Ectodermal cell (in vitro differentiated cells): ENCODE measurements around the gene MLLT10.

Experiments
- H3K27ac ChIP-seq: 2 replicates; pipeline ENCODE4 v1.7.0; 2013; ENCODE audit warnings: mild to moderate bottlenecking, low read depth, low read length; ENCODE audit not compliant: insufficient read depth, poor library complexity, severe bottlenecking
- H3K27me3 ChIP-seq: 2 replicates; pipeline ENCODE4 v1.7.0; 2013; ENCODE audit warnings: mild to moderate bottlenecking, low read length; ENCODE audit not compliant: insufficient read depth, control insufficient read depth, poor library complexity, severe bottlenecking
- H3K36me3 ChIP-seq: one replicate; pipeline ENCODE4 v1.7.0; 2013; ENCODE audit warnings: low read length; ENCODE audit not compliant: control insufficient read depth, insufficient read depth
- H3K4me1 ChIP-seq: one replicate; pipeline ENCODE4 v1.7.0; 2013; ENCODE audit warnings: low read length; ENCODE audit not compliant: control insufficient read depth, insufficient read depth
- H3K4me3 ChIP-seq: 2 replicates; pipeline ENCODE4 v1.7.0; 2013; ENCODE audit warnings: low read depth, low read length, control low read depth; ENCODE audit not compliant: insufficient read depth
- H3K9me3 ChIP-seq: 2 replicates; pipeline ENCODE4 v1.7.0; 2013; ENCODE audit warnings: mild to moderate bottlenecking, low read length, moderate library complexity; ENCODE audit not compliant: control insufficient read depth
- WGBS, 2 experiments: methylation state at CpG; one replicate each; pipeline ENCODE4 v1.1.7; 2013; ENCODE audit warnings: missing lambda C conversion rate in 2 of 2; 5-methylcytosine and 5-hydroxymethylcytosine counted together

MLLT10 gene

DNA sequence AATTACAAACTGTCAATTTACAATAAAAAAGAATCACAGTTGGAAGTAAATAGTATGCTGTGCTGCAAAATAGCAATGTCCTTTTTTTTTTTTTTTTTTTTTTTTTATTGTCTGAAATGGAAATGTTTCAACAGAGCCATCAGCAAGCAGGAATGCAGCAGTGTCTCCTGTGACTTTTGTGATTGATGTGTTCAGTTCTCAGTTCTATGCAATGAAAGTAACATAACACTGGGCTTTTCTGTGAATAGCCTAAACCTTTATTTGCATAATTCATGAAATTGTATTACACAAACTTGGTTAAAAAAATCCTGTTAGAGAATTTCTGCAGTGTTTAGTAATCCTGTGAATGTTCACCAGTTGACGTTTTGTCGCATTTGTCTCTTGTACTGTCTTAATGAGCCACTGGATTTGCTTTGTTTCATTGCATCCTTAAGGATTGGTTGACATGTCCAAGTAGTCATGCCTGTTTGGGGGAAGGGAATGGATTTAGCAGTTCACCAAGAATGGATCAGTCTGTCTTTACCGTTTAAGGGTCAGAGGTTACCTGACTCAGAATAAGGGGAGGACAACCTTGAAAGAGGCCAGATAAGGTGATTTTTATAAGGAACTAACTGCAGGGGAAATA is 192.7 kb downstream of the MLLT10 start:
- Histone ChIP-seq H3K4me1 (peaks cover 24% of the 10 kb centered on the region), H3K27ac (peak overlapping the region; percentile 30), H3K9me3 (no peaks in the 10 kb centered on the region), H3K27me3 (no peaks in the 10 kb centered on the region), H3K36me3 (no peaks in the 10 kb centered on the region), H3K4me3 (no peak overlapping the region)
- 68 to 71% methylated on average over 3 of the region's 3 CpGs for WGBS, 2 experiments

DNA sequence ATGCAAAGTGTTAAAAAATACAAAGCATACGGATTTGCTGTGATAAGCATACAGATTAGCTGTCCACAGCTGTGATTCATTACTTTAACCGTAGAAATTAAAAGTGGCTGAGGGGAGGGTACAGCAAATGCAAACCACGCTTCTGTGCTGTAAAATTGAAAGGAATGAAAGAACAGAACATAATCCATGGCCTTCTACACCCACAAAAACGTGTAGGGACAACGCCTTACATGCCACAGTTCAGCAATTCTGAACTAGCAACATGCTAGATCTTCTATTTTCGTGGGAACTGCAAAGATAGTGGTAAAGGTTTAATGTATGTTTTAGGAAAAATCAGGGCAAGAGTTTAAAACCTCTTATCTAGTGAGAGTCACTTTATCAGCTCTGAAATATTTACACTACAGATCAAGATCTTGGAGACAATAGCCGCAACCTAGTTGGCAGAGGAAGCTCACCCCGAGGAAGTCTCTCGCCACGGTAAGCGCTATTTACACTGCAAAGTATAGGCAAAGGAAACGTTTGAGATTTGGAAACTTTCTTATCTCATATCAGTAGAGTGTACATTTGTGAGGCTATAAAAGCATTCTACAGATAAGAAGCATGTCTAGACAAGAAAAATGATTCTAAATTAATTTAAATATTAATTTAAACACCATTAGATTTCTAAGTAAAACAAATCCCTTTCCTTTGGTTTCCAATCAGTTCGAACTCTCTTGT is 193.6 kb downstream of the MLLT10 start:
- Histone ChIP-seq H3K27ac (peak overlapping the region; percentile 36), H3K36me3 (no peaks in the 10 kb centered on the region), H3K27me3 (no peaks in the 10 kb centered on the region), H3K9me3 (no peaks in the 10 kb centered on the region), H3K4me1 (peaks cover 32% of the 10 kb centered on the region), H3K4me3 (no peak overlapping the region)
- 83 to 88% methylated on average over 11 to 13 of the region's 13 CpGs for WGBS, 2 experiments

DNA sequence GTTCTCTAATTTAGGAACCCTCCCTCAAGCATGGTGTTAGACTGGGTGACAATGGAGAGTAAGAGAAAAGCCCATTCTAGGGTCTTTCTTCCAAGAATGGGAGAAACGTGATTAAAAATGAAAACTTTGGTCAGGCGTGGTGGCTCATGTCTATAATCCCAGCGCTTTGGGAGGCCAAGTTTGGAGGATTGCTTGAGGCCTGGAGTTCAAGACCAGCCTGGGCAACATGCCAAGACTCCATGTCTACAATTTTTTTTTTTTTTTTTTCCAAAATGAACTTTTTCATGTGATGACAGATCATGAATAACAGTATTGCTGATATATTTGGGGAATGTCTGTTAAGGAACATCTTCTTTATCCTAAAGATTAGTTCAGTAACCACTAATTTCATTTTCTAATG is 194.6 kb downstream of the MLLT10 start:
- peaks cover 37% of the 10 kb centered on the region for H3K4me1 ChIP-seq
- H3K27ac ChIP-seq, result no peak overlapping the region
- H3K36me3 ChIP-seq, result no peaks in the 10 kb centered on the region
- no peaks in the 10 kb centered on the region for H3K27me3 ChIP-seq
- no peak overlapping the region for H3K4me3 ChIP-seq
- WGBS, 2 experiments, result 89 to 95% methylated on average over 3 of the region's 3 CpGs
- H3K9me3 ChIP-seq, result no peaks in the 10 kb centered on the region

DNA sequence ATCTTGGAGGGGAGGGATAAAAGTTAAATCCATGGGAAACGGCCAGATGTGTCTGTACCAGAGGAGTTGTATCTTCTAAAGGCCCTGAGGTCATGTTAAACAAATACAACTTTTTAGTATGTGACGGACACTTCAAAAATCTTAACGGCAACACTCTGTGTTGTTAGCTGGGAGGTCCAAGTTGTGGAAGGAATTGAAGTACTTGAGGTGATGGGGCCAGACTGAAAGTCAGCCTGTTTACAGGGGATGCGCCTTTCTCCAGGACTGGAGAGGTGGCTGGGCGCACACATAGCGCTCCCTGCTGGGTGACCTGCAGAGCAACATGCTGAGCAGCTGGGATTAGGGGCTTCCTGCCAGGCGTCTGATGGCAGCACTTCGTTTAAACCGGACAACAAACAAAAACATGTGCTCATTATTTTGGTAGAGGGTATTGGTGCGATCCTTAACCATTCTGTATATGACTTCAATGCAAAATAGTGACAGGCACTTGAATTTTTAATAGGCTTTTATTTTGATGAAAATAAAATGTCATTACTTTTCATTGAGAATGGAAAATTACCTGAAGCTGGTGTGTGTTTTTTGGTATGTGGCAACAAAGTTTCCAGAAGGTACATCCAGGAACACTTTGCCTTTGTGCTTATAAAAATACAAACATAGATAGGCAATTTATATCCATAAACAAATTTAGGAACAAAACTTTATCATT is 198.2 kb downstream of the MLLT10 start:
- H3K36me3 ChIP-seq, result peaks cover 6% of the 10 kb centered on the region
- H3K9me3 ChIP-seq, result no peaks in the 10 kb centered on the region
- H3K27me3 ChIP-seq, result no peaks in the 10 kb centered on the region
- H3K4me3 ChIP-seq, result no peak overlapping the region
- peaks cover 22% of the 10 kb centered on the region for H3K4me1 ChIP-seq
- H3K27ac ChIP-seq, result no peak overlapping the region
- 26 to 28% methylated on average over 10 of the region's 10 CpGs for WGBS, 2 experiments

DNA sequence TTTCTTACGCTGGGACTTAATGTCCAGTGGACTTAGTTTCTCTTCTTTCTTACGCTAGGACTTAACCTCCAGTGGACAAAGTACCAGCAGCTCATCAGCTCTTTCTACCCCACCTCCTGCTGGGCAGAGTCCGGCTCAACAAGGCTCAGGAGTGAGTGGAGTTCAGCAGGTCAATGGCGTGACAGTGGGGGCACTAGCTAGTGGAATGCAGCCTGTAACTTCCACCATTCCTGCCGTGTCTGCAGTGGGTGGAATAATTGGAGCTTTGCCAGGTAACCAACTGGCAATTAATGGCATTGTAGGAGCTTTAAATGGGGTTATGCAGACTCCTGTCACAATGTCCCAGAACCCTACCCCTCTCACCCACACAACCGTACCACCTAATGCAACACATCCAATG is 199.7 kb downstream of the MLLT10 start:
- H3K27me3 ChIP-seq, result no peaks in the 10 kb centered on the region
- no peaks in the 10 kb centered on the region for H3K9me3 ChIP-seq
- peaks cover 16% of the 10 kb centered on the region for H3K4me1 ChIP-seq
- no peak overlapping the region for H3K27ac ChIP-seq
- H3K4me3 ChIP-seq, result no peak overlapping the region
- WGBS, 2 experiments, result 72 to 77% methylated on average over 5 of the region's 6 CpGs
- peaks cover 6% of the 10 kb centered on the region for H3K36me3 ChIP-seq

DNA sequence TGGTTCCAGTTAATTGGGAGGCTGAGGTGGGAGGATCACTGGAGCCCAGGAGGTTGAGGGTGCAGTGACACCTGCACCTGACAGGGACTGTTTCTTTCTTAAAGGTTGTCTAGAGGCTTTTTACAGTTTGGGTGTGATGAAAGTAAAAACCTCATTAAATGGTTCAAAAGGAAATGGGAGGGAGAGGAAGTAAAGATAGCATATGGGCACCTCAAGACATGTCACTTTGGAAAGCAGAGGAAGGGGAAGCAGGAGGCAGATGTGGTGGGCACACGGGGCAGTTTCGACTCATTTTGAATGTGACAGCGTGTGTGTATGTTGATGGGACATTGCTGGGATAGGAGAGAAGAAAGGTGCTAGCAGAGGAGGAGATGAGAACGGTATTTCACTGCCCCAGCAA is 203.1 kb downstream of the MLLT10 start:
- Histone ChIP-seq H3K27me3 (no peaks in the 10 kb centered on the region), H3K4me1 (peaks cover 11% of the 10 kb centered on the region), H3K36me3 (peaks cover 9% of the 10 kb centered on the region), H3K4me3 (no peak overlapping the region), H3K27ac (no peak overlapping the region), H3K9me3 (no peaks in the 10 kb centered on the region)
- 96% methylated on average over 4 of the region's 4 CpGs for WGBS, 2 experiments

DNA sequence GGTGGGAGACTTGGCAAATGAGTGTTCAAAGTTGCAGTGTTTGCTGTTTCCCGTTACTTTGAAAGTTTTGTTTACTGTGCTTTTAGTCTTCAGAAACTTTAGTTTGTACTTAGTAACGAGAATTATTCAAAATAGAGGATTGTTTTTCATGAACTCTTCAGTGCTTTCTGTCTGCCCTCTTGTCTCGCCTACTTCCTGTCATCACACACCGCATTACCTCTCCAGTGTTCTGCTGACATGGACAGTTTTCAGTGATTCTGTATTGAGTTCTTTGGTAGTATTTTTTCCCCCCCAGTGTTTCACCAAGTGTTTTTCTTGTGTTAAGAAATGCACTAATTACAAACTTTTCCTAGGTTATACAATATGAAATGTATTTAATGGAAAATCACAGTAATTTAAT is 207.0 kb downstream of the MLLT10 start:
- Histone ChIP-seq H3K4me3 (no peak overlapping the region), H3K36me3 (peaks cover 13% of the 10 kb centered on the region), H3K4me1 (no peaks in the 10 kb centered on the region), H3K27ac (no peak overlapping the region), H3K9me3 (no peaks in the 10 kb centered on the region), H3K27me3 (no peaks in the 10 kb centered on the region)
- WGBS, 2 experiments, result 94 to 98% methylated on average over 4 of the region's 4 CpGs

DNA sequence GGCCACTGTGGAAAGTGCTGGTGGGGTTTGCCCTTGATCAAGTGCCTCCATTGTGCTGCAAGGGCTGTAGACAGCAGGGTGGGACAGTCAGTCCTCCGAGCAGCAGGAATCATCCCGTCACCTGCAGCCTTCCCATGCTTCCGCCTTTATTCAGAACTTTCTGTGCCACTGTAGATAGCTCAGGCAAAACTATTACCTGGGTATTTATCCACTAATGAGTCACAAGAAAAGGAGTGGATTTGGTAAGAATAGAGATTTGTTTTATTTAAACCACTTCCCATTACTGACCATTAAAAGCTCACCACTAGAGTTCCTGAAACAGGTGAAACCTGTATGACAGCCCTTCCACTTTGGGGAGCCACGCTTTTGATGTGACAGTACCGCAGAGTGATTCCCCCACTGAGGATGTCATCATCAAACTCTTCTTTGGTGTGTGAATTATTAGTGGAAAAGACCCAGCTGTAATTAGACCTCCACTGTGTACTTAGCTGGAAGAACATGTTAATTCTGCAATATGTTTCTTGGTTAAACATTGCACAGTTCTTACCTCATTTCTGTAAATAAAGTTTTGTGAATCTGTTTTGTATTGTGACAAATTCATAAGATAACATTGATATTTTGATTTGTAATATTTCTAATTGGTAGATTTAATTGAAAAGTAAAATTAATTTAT is 208.8 kb downstream of the MLLT10 start:
- peaks cover 13% of the 10 kb centered on the region for H3K36me3 ChIP-seq
- 94 to 97% methylated on average over 5 of the region's 5 CpGs for WGBS, 2 experiments
- H3K9me3 ChIP-seq, result no peaks in the 10 kb centered on the region
- no peak overlapping the region for H3K27ac ChIP-seq
- H3K4me1 ChIP-seq, result no peaks in the 10 kb centered on the region
- no peak overlapping the region for H3K4me3 ChIP-seq
- no peaks in the 10 kb centered on the region for H3K27me3 ChIP-seq

DNA sequence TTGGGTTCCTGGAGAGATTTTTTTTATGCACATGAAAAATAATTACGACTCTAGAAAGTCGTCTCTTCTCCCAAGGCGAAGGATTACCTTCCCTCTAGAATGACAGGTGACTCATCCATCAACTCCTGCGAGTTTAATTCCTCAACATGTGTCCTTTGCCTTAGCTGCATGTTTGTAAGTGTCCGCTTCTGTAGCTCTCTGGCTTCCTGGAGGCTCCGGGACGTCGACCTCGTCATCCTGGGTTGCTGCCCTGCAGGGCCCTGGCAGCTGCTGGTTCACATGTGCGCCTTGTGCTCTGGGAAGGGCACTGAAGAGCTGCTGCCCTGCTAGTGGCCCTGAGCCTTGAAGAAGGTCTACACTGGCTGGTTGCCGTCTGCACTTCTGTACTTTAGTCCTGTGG is 210.2 kb downstream of the MLLT10 start:
- WGBS, 2 experiments, result 93% methylated on average over 11 of the region's 11 CpGs
- no peaks in the 10 kb centered on the region for H3K4me1 ChIP-seq
- H3K27me3 ChIP-seq, result no peaks in the 10 kb centered on the region
- H3K9me3 ChIP-seq, result no peaks in the 10 kb centered on the region
- no peak overlapping the region for H3K27ac ChIP-seq
- no peak overlapping the region for H3K4me3 ChIP-seq
- H3K36me3 ChIP-seq, result peaks cover 13% of the 10 kb centered on the region

DNA sequence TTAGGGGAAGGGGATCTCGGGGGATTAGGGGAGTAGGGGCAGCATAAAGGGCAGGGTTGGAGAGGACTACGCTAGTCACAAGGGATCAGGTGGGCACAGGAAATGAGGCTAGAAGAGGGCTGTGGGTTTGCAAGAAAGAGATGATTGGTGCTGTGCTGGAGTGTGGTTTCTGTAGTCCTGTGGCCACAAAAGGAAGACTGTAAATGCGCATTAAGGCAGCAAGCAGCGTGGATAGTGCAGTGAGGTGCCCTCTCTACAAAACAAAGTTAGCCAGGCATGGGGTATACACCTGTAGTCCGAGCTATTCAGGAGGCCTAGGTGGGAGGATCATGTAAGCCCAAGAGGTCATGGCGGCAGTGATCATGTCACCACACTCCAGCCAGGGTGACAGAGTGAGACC is 212.1 kb downstream of the MLLT10 start:
- H3K4me3 ChIP-seq, result no peak overlapping the region
- no peak overlapping the region for H3K27ac ChIP-seq
- no peaks in the 10 kb centered on the region for H3K27me3 ChIP-seq
- H3K36me3 ChIP-seq, result peaks cover 13% of the 10 kb centered on the region
- no peaks in the 10 kb centered on the region for H3K4me1 ChIP-seq
- H3K9me3 ChIP-seq, result no peaks in the 10 kb centered on the region
- WGBS, 2 experiments, result 91 to 92% methylated on average over 6 of the region's 6 CpGs
